HepG2 (cell line): Measurements from ENCODE around the gene WNT5B. TPM values are rescaled to one million over a fixed set of nuclear protein-coding genes. Genes with fewer than 3 reads are reported as not detected.

Source experiments
- CENPX ChIP-seq: sonication (generic); formaldehyde crosslinking; IDR thresholded peaks from 2 replicates; pipeline ENCODE4 v1.9.0; 2021; ENCODE audit warnings: mild to moderate bottlenecking, missing genetic modification reagents, moderate library complexity
- FOXK1 ChIP-seq: sonication (generic); formaldehyde crosslinking; IDR thresholded peaks from 2 replicates; pipeline ENCODE4 v1.4.0; 2020; ENCODE audit warnings: low read depth, missing genetic modification reagents, borderline replicate concordance
- GMEB2 ChIP-seq: IDR thresholded peaks from 2 replicates; pipeline ENCODE4 v1.6.1; 2016; ENCODE audit warnings: missing biosample characterization, missing genetic modification reagents, low read depth
- NCOR1 ChIP-seq: fragments of 200-600 bp; sonication (generic); IDR thresholded peaks from 2 replicates; pipeline ENCODE4 v1.7.0; 2017; ENCODE audit warnings: antibody characterized with exemption, low read length, borderline replicate concordance
- PHB2 ChIP-seq: fragments of 450-650 bp; IDR thresholded peaks from 2 replicates; pipeline ENCODE4 v1.6.1; 2018; ENCODE audit not compliant: partially characterized antibody
- REST ChIP-seq, 2 experiments: IDR thresholded peaks; 2 replicates each; pipeline ENCODE4 v1.6.1; 2011 to 2012; ENCODE audit warnings: low read length in 2 of 2, borderline replicate concordance in 1 of 2, low read depth in 1 of 2, mild to moderate bottlenecking in 1 of 2, moderate library complexity in 1 of 2
- SMAD3 ChIP-seq: sonication (generic); formaldehyde crosslinking; IDR thresholded peaks from 2 replicates; pipeline ENCODE4 v1.4.0; 2020; ENCODE audit warnings: missing genetic modification reagents
- TEAD2 ChIP-seq: sonication (generic); formaldehyde crosslinking; IDR thresholded peaks from 2 replicates; pipeline ENCODE4 v1.9.0; 2021; ENCODE audit warnings: missing genetic modification reagents
- TGIF2 ChIP-seq: IDR thresholded peaks from 2 replicates; pipeline ENCODE4 v1.6.1; 2016; ENCODE audit warnings: control low read depth, missing compliant biosample characterization
- ZBTB21 ChIP-seq: sonication (generic); formaldehyde crosslinking; IDR thresholded peaks from 2 replicates; pipeline ENCODE4 v1.4.0; 2020; ENCODE audit warnings: missing genetic modification reagents
- ZFP36L2 ChIP-seq: sonication (generic); formaldehyde crosslinking; IDR thresholded peaks from 2 replicates; pipeline ENCODE4 v1.4.0; 2020; ENCODE audit warnings: missing genetic modification reagents
- ZMYM3 ChIP-seq: sonication (generic); formaldehyde crosslinking; IDR thresholded peaks from 2 replicates; pipeline ENCODE4 v1.5.1; 2020; ENCODE audit warnings: mild to moderate bottlenecking, missing genetic modification reagents
- ZNF232 ChIP-seq: sonication (generic); formaldehyde crosslinking; IDR thresholded peaks from 2 replicates; pipeline ENCODE4 v1.4.0; 2020; ENCODE audit warnings: missing genetic modification reagents, borderline replicate concordance
- ZNF260 ChIP-seq: sonication (generic); formaldehyde crosslinking; IDR thresholded peaks from 2 replicates; pipeline ENCODE4 v1.4.0; 2020; ENCODE audit warnings: missing genetic modification reagents, low read depth, mild to moderate bottlenecking, borderline replicate concordance
- ZNF432 ChIP-seq: sonication (generic); formaldehyde crosslinking; IDR thresholded peaks from 2 replicates; pipeline ENCODE4 v1.5.0; 2020; ENCODE audit warnings: missing genetic modification reagents, mild to moderate bottlenecking, borderline replicate concordance
- ZNF574 ChIP-seq: sonication (generic); formaldehyde crosslinking; IDR thresholded peaks from 2 replicates; pipeline ENCODE4 v1.4.0; 2020; ENCODE audit warnings: missing genetic modification reagents
- ZNF773 ChIP-seq: sonication (generic); formaldehyde crosslinking; IDR thresholded peaks from 2 replicates; pipeline ENCODE4 v1.4.0; 2020; ENCODE audit warnings: missing genetic modification reagents, borderline replicate concordance
- ZNF839 ChIP-seq: sonication (generic); formaldehyde crosslinking; IDR thresholded peaks from 2 replicates; pipeline ENCODE4 v1.4.0; 2020; ENCODE audit warnings: missing genetic modification reagents, mild to moderate bottlenecking, borderline replicate concordance
- ZNF850 ChIP-seq: sonication (generic); formaldehyde crosslinking; conservative IDR thresholded peaks from 2 replicates; pipeline ENCODE4 v1.9.0; 2021; ENCODE audit warnings: mild to moderate bottlenecking, missing genetic modification reagents
- polyA plus RNA-seq, 8 experiments: library from polyadenylated mRNA; depleted of rRNA in 3 of 8; stranded (reverse) in 7 of 8; unstranded in 1 of 8; fragments of >200 nt; fragmentation: Illumina TruSeq in 4 of 8; extraction: Trizol in 4 of 8; gene quantifications; 2 replicates each; pipeline versions ENCODE4 v1.2.1 to v1.2.3, GENCODE V29; 2011 to 2016; ENCODE audit warnings: low read depth in 4 of 8, missing spikeins in 1 of 8, mixed read lengths in 1 of 8; ENCODE audit not compliant: insufficient read depth in 1 of 8
- total RNA-seq, 5 experiments: library from RNA; depleted of rRNA; stranded (reverse); fragments of >200 nt; fragmentation: Illumina TruSeq; extraction: Trizol; gene quantifications; 2 replicates each; pipeline ENCODE4 v1.2.3, GENCODE V29; 2016; ENCODE audit warnings: low read depth in 1 of 5
- TF ChIP-seq, protein P1 (sequence below): sonication (generic); formaldehyde crosslinking; IDR thresholded peaks from 2 replicates; pipeline ENCODE4 v1.4.0; 2020; ENCODE audit warnings: missing genetic modification reagents

WNT5B gene
- total and polyA plus RNA-seq, 2 of the 13 experiments (the other 11 are each of a cell fraction or from before 2014, with no cell fraction given): 0.04 TPM; not detected in 1

- TF ChIP-seq ZNF773 (no peak), TEAD2 (CRISPR knock-in tag) (no peak), ZNF232 (CRISPR knock-in tag) (no peak), NCOR1 (no peak), ZNF839 (CRISPR knock-in tag) (no peak), ZNF574 (no peak; the same call in 1 of the 2 replicates), ZNF260 (CRISPR knock-in tag) (no peak), CENPX (CRISPR knock-in tag) (no peak), ZBTB21 (CRISPR knock-in tag) (no peak), ZNF850 (CRISPR knock-in tag) (no peak), SMAD3 (CRISPR knock-in tag) (no peak), ZFP36L2 (CRISPR knock-in tag) (no peak), REST (IDR thresholded peaks at IDR 0.05; ENCODE audit: borderline replicate concordance in 1 of 2, low read depth in 1 of 2, low read length in 2 of 2) (no peak), PHB2 (no peak), FOXK1 (no peak), GMEB2 (CRISPR knock-in tag) (no peak), ZMYM3 (CRISPR knock-in tag) (no peak), TGIF2 (CRISPR knock-in tag) (no peak), ZNF432 (no peak)
- TF ChIP-seq, protein P1, sequence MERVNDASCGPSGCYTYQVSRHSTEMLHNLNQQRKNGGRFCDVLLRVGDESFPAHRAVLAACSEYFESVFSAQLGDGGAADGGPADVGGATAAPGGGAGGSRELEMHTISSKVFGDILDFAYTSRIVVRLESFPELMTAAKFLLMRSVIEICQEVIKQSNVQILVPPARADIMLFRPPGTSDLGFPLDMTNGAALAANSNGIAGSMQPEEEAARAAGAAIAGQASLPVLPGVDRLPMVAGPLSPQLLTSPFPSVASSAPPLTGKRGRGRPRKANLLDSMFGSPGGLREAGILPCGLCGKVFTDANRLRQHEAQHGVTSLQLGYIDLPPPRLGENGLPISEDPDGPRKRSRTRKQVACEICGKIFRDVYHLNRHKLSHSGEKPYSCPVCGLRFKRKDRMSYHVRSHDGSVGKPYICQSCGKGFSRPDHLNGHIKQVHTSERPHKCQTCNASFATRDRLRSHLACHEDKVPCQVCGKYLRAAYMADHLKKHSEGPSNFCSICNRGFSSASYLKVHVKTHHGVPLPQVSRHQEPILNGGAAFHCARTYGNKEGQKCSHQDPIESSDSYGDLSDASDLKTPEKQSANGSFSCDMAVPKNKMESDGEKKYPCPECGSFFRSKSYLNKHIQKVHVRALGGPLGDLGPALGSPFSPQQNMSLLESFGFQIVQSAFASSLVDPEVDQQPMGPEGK (CRISPR knock-in tag): peak; percentile 47; the same call in 1 of the 2 replicates
Observed at GRCh38 chr12:1594261-1595025, 34.6 kb upstream of the WNT5B start, which contains the start of gene FBXL14 (continued).
